ENCODE data around the gene SNX9.

The SNX9 gene

DNA sequence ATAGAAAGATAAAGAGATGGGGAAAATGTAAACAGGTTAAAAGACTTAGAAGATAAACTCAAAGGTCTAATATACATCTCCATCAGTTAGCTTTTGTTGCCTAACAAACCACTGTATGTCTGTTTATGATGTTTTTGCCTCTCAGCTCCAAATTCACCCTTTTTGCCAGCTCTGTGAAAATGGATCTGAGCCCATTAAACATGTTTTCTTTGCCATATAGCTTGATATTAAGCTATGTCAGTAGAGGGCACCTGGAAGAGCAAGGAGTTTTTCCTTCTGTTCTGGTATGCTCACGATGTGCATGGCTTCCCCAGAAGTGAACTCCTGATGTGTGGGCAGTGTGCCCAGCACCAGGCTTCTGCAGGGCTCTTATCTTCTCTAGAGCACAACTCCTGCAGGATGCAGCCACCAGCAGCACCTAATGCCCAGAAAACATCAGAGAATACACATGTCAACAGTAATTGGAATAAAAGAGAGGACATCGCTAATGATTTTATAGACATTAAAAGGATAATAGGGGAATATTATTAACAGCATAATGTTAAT, 14.6 kb upstream of the SNX9 start:
- no peaks in the 10 kb centered on the region for H3K79me2 ChIP-seq (ENCODE audit: control insufficient read depth, insufficient read depth, low read length, poor library complexity)
- no peak overlapping the region for H3K14ac ChIP-seq (ENCODE audit: low read length)
- no peak overlapping the region for H3K4ac ChIP-seq (ENCODE audit: low read depth, low read length)
- H3K23ac ChIP-seq (ENCODE audit: low read length), result no peak overlapping the region
- H3K4me3 ChIP-seq (ENCODE audit: low read depth, low read length), result no peak overlapping the region
- no peaks in the 10 kb centered on the region for H3K79me1 ChIP-seq (ENCODE audit: low read length)
- H3K4me2 ChIP-seq (ENCODE audit: low read length), result no peak overlapping the region
- DNase-seq, result no peak
- H2BK120ac ChIP-seq (ENCODE audit: insufficient read depth, low read length, poor library complexity), result no peak overlapping the region
- no peaks in the 10 kb centered on the region for H3K27me3 ChIP-seq (ENCODE audit: insufficient read depth, low read length)
- no peak overlapping the region for H3K9ac ChIP-seq (ENCODE audit: low read length)
- H3K27ac ChIP-seq (ENCODE audit: low read depth, low read length), result no peak overlapping the region
- H3K18ac ChIP-seq (ENCODE audit: low read length), result no peak overlapping the region
- H4K12ac ChIP-seq (ENCODE audit: low read depth, low read length), result no peak overlapping the region
- no peak overlapping the region for H2BK5ac ChIP-seq (ENCODE audit: low read depth, low read length, poor library complexity)
- no CpG with 5 or more reads among the region's 2 CpGs for WGBS (ENCODE audit: extremely low coverage, insufficient coverage, insufficient read length)
- peaks cover 0 to 3% of the 10 kb centered on the region in 2 experiments for H3K4me1 ChIP-seq (ENCODE audit: control insufficient read depth in 1 of 2, insufficient read depth in 2 of 2, low read length in 2 of 2)
- H2BK12ac ChIP-seq (ENCODE audit: low read length), result no peak overlapping the region
- H3K9me3 ChIP-seq (ENCODE audit: insufficient read depth, low read depth, low read length), result peaks cover 2% of the 10 kb centered on the region
- H3K36me3 ChIP-seq (ENCODE audit: control insufficient read depth in 1 of 2, insufficient read depth in 2 of 2, low read length in 2 of 2), result no peaks in the 10 kb centered on the region
- H2AK5ac ChIP-seq (ENCODE audit: low read length), result no peak overlapping the region
- H4K8ac ChIP-seq (ENCODE audit: low read depth, low read length), result no peak overlapping the region
- no peak overlapping the region for H2AFZ ChIP-seq (ENCODE audit: insufficient read depth, low read length, poor library complexity)
- no peak overlapping the region for H4K91ac ChIP-seq (ENCODE audit: low read depth, low read length)

DNA sequence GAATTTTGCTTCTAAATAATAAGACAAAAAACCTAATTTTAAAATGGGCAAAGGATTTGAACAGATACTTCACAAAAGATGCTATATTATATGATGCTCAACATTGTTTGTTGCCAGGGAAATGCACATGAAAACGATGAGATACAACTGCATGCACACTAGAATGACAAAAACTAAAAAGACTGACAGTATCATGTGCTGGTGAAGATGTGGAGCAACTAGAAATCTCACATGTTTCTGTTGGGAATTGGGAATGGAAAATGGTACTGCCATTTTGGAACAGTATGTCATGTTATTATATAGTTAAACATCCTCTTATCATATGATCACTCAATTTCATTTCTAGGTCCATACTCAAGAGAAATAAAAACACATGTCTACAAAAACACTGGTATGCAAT, 13.4 kb upstream of the SNX9 start:
- Histone ChIP-seq H4K8ac (ENCODE audit: low read depth, low read length) (no peak overlapping the region), H3K18ac (ENCODE audit: low read length) (no peak overlapping the region), H3K14ac (ENCODE audit: low read length) (no peak overlapping the region), H4K91ac (ENCODE audit: low read depth, low read length) (no peak overlapping the region), H2BK120ac (ENCODE audit: insufficient read depth, low read length, poor library complexity) (no peak overlapping the region), H3K36me3 (ENCODE audit: control insufficient read depth in 1 of 2, insufficient read depth in 2 of 2, low read length in 2 of 2) (no peaks in the 10 kb centered on the region), H4K12ac (ENCODE audit: low read depth, low read length) (no peak overlapping the region), H3K27ac (ENCODE audit: low read depth, low read length) (no peak overlapping the region), H2BK5ac (ENCODE audit: low read depth, low read length, poor library complexity) (no peak overlapping the region), H2BK12ac (ENCODE audit: low read length) (no peak overlapping the region), H3K27me3 (ENCODE audit: insufficient read depth, low read length) (no peaks in the 10 kb centered on the region), H2AFZ (ENCODE audit: insufficient read depth, low read length, poor library complexity) (no peak overlapping the region), H2AK5ac (ENCODE audit: low read length) (no peak overlapping the region), H3K4ac (ENCODE audit: low read depth, low read length) (no peak overlapping the region), H3K4me1 (ENCODE audit: control insufficient read depth in 1 of 2, insufficient read depth in 2 of 2, low read length in 2 of 2) (peaks cover 0 to 3% of the 10 kb centered on the region in 2 experiments), H3K9me3 (ENCODE audit: insufficient read depth, low read depth, low read length) (peaks cover 2% of the 10 kb centered on the region), H3K79me2 (ENCODE audit: control insufficient read depth, insufficient read depth, low read length, poor library complexity) (no peaks in the 10 kb centered on the region), H3K9ac (ENCODE audit: low read length) (no peak overlapping the region), H3K4me2 (ENCODE audit: low read length) (no peak overlapping the region), H3K23ac (ENCODE audit: low read length) (no peak overlapping the region), H3K4me3 (ENCODE audit: low read depth, low read length) (no peak overlapping the region), H3K79me1 (ENCODE audit: low read length) (no peaks in the 10 kb centered on the region)
- DNase-seq, result no peak
- WGBS (ENCODE audit: extremely low coverage, insufficient coverage, insufficient read length), result no CpG with 5 or more reads among the region's 1 CpG

DNA sequence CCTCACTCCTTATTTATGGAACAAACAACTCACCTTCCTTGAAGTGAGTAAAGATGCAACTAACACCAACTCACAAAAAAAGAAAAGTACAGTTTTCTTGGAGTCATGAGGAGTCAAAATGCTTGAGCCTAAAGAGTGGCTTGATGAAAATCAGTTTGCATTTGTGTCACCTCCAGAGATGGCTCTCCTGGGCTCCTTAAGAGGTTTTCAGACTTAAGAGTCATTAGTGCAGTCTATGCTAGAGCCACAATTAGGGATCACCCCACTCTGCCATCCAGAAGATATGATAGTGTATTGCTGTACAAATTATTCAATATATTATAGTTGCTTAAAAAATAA, 11.9 kb upstream of the SNX9 start:
- DNase-seq, result no peak
- H3K23ac ChIP-seq (ENCODE audit: low read length), result no peak overlapping the region
- H3K9me3 ChIP-seq (ENCODE audit: insufficient read depth, low read depth, low read length), result no peaks in the 10 kb centered on the region
- H2BK12ac ChIP-seq (ENCODE audit: low read length), result no peak overlapping the region
- H3K18ac ChIP-seq (ENCODE audit: low read length), result no peak overlapping the region
- peaks cover 0 to 3% of the 10 kb centered on the region in 2 experiments for H3K4me1 ChIP-seq (ENCODE audit: control insufficient read depth in 1 of 2, insufficient read depth in 2 of 2, low read length in 2 of 2)
- no peak overlapping the region for H4K8ac ChIP-seq (ENCODE audit: low read depth, low read length)
- H3K27me3 ChIP-seq (ENCODE audit: insufficient read depth, low read length), result no peaks in the 10 kb centered on the region
- H2AFZ ChIP-seq (ENCODE audit: insufficient read depth, low read length, poor library complexity), result no peak overlapping the region
- no peak overlapping the region for H2BK120ac ChIP-seq (ENCODE audit: insufficient read depth, low read length, poor library complexity)
- no peak overlapping the region for H4K91ac ChIP-seq (ENCODE audit: low read depth, low read length)
- no peak overlapping the region for H3K14ac ChIP-seq (ENCODE audit: low read length)
- H3K27ac ChIP-seq (ENCODE audit: low read depth, low read length), result no peak overlapping the region
- no peak overlapping the region for H3K4me2 ChIP-seq (ENCODE audit: low read length)
- no peaks in the 10 kb centered on the region for H3K79me2 ChIP-seq (ENCODE audit: control insufficient read depth, insufficient read depth, low read length, poor library complexity)
- no peak overlapping the region for H3K9ac ChIP-seq (ENCODE audit: low read length)
- H3K4me3 ChIP-seq (ENCODE audit: low read depth, low read length), result no peak overlapping the region
- no peak overlapping the region for H3K4ac ChIP-seq (ENCODE audit: low read depth, low read length)
- no peak overlapping the region for H2BK5ac ChIP-seq (ENCODE audit: low read depth, low read length, poor library complexity)
- no peak overlapping the region for H2AK5ac ChIP-seq (ENCODE audit: low read length)
- H3K36me3 ChIP-seq (ENCODE audit: control insufficient read depth in 1 of 2, insufficient read depth in 2 of 2, low read length in 2 of 2), result no peaks in the 10 kb centered on the region
- no peak overlapping the region for H4K12ac ChIP-seq (ENCODE audit: low read depth, low read length)
- no peaks in the 10 kb centered on the region for H3K79me1 ChIP-seq (ENCODE audit: low read length)

DNA sequence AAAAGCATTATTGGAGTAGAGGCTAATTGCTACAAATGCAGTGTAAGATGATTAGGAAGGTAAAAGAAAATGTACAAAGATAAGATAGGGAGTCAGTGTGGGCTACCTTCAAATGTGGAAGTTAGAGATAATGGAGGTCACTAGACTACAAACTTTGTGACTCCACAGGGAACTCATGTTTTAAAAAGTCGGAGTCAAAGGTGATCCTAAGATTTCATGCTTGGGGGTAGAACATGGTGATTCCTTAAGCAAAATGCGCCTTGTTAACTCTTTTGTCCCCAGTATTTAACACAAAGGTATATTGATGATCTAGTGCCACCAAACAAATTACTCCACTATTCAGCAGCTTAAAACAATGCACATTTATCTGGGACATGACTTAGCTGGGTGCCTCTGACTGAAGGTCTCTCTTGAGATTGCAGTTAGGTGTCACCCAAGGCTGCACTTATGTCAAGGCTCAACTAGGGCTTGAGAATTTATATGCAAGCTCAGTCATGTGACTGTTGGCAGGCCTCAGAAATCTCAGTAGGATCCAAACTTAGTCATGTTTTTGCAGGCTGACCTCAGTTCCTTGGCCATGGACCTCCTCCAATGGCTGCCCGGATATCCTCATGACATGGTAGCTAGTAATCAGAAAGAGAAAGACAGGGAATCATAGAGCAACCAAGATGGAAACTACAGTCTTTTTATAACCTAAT, 11.4 kb upstream of the SNX9 start:
- H2AFZ ChIP-seq (ENCODE audit: insufficient read depth, low read length, poor library complexity), result no peak overlapping the region
- H3K9me3 ChIP-seq (ENCODE audit: insufficient read depth, low read depth, low read length), result no peaks in the 10 kb centered on the region
- no peaks in the 10 kb centered on the region for H3K79me2 ChIP-seq (ENCODE audit: control insufficient read depth, insufficient read depth, low read length, poor library complexity)
- no peak overlapping the region for H2BK5ac ChIP-seq (ENCODE audit: low read depth, low read length, poor library complexity)
- no peak overlapping the region for H2BK12ac ChIP-seq (ENCODE audit: low read length)
- no peak overlapping the region for H3K4me3 ChIP-seq (ENCODE audit: low read depth, low read length)
- H3K27ac ChIP-seq (ENCODE audit: low read depth, low read length), result no peak overlapping the region
- no peak overlapping the region for H4K8ac ChIP-seq (ENCODE audit: low read depth, low read length)
- H2AK5ac ChIP-seq (ENCODE audit: low read length), result no peak overlapping the region
- no peak overlapping the region for H3K23ac ChIP-seq (ENCODE audit: low read length)
- H3K79me1 ChIP-seq (ENCODE audit: low read length), result no peaks in the 10 kb centered on the region
- no peak overlapping the region for H3K4me2 ChIP-seq (ENCODE audit: low read length)
- no peak for DNase-seq
- H3K9ac ChIP-seq (ENCODE audit: low read length), result no peak overlapping the region
- H3K4me1 ChIP-seq (ENCODE audit: control insufficient read depth in 1 of 2, insufficient read depth in 2 of 2, low read length in 2 of 2), result peaks cover 0 to 3% of the 10 kb centered on the region in 2 experiments
- H3K4ac ChIP-seq (ENCODE audit: low read depth, low read length), result no peak overlapping the region
- H3K27me3 ChIP-seq (ENCODE audit: insufficient read depth, low read length), result no peaks in the 10 kb centered on the region
- H3K14ac ChIP-seq (ENCODE audit: low read length), result no peak overlapping the region
- WGBS (ENCODE audit: extremely low coverage, insufficient coverage, insufficient read length), result no CpG with 5 or more reads among the region's 3 CpGs
- no peak overlapping the region for H4K91ac ChIP-seq (ENCODE audit: low read depth, low read length)
- no peak overlapping the region for H3K18ac ChIP-seq (ENCODE audit: low read length)
- no peak overlapping the region for H2BK120ac ChIP-seq (ENCODE audit: insufficient read depth, low read length, poor library complexity)
- H3K36me3 ChIP-seq (ENCODE audit: control insufficient read depth in 1 of 2, insufficient read depth in 2 of 2, low read length in 2 of 2), result no peaks in the 10 kb centered on the region
- no peak overlapping the region for H4K12ac ChIP-seq (ENCODE audit: low read depth, low read length)

Data from trophoblast cell (in vitro differentiated cells and primary cell).